SU-DHL-6 (cell line): Measurements from ENCODE around the gene GARS1.

Experiments
- CTCF ChIP-seq: fragments of 200-600 bp; sonication (generic); IDR thresholded peaks from one replicate; pipeline ENCODE4 v1.5.1; 2017; ENCODE audit warnings: antibody characterized with exemption, mild to moderate bottlenecking, low read length, moderate library complexity; ENCODE audit not compliant: insufficient read depth, poor library complexity, severe bottlenecking
- EZH2phosphoT487 ChIP-seq: fragments of 200-600 bp; sonication (generic), shearing (Covaris generic); conservative IDR thresholded peaks from 2 replicates; pipeline ENCODE4 v1.6.1; 2018; ENCODE audit warnings: mild to moderate bottlenecking, antibody characterized with exemption, low read length, moderate library complexity, mixed read lengths

DNA sequence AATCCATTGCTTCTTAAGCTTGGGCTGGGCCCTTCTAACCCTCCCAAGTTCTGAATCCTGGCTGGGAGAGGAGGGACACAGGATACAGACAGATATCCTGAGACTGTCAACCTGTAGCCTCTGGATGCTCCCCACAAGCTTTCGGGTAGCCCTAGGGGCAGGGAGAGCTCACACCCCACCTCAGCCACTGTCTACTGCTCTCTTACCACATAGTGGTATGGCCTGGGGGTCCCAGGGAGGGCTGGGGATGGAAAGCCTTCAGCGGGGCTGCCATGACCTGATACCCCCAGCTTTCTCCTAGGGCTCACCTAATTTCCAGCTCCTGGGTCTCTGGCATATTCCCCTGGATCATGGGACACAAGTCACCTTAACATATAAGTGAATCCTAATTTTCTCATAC is 62.5 kb downstream of the GARS1 start:
- no peak for TF ChIP-seq CTCF
- TF ChIP-seq EZH2phosphoT487 = no peak
